ENCODE measurements around the gene IL17REL.

- TF ChIP-seq HDAC6 (IDR thresholded peaks at IDR 0.05; ENCODE audit: unreplicated experiment) (no peak), POU2F2 (IDR thresholded peaks at IDR 0.05; ENCODE audit: borderline replicate concordance, low read depth, low read length) (no peak; the same call in 2 of the 3 replicates), EGR1 (IDR thresholded peaks at IDR 0.05; ENCODE audit: borderline replicate concordance in 1 of 2, low read depth in 2 of 2, low read length in 2 of 2) (no peak), POLR2A (IDR thresholded peaks at IDR 0.05; ENCODE audit: low read depth, low read length) (peak; percentile 29), ZZZ3 (IDR thresholded peaks at IDR 0.05; ENCODE audit: control insufficient read depth, insufficient read length, low read depth) (no peak), USF2 (IDR thresholded peaks at IDR 0.05; ENCODE audit: borderline replicate concordance, low read depth, low read length) (no peak), JUNB (IDR thresholded peaks at IDR 0.05) (no peak), MYC (IDR thresholded peaks at IDR 0.05; ENCODE audit: insufficient read depth, insufficient read length, insufficient replicate concordance, low read length, severe bottlenecking) (no peak), ETV6 (conservative IDR thresholded peaks at IDR 0.05 in 1 of 2, IDR thresholded peaks at IDR 0.05 in 1 of 2; ENCODE audit: borderline replicate concordance in 1 of 2, low read depth in 1 of 2) (no peak), SP1 (IDR thresholded peaks at IDR 0.05; ENCODE audit: low read depth, low read length) (no peak), ZNF274 (IDR thresholded peaks at IDR 0.05; ENCODE audit: insufficient read depth, insufficient read length) (no peak), REST (IDR thresholded peaks at IDR 0.05; ENCODE audit: low read depth, low read length) (no peak), CREB1 (IDR thresholded peaks at IDR 0.05; ENCODE audit: low read depth) (no peak)
Measured at GRCh38 chr22:49962751-49963646, 49.6 kb downstream of the IL17REL start.
